Neural cell (in vitro differentiated cells): ENCODE measurements around the gene INO80C.

Source experiments
- CTCF ChIP-seq: fragments of 450-650 bp; IDR thresholded peaks from 2 replicates; pipeline ENCODE4 v1.5.1; 2014; ENCODE audit warnings: antibody characterized with exemption, mild to moderate bottlenecking, moderate library complexity; ENCODE audit not compliant: poor library complexity, severe bottlenecking
- EZH2 ChIP-seq: fragments of 200-600, 300-800 bp; shearing (Covaris generic), sonication (generic); IDR thresholded peaks from 2 replicates; pipeline ENCODE4 v1.6.1; 2014; ENCODE audit warnings: antibody characterized with exemption, low read length, borderline replicate concordance, mild to moderate bottlenecking; ENCODE audit not compliant: insufficient read depth, poor library complexity, severe bottlenecking
- MXI1 ChIP-seq: fragments of 450-650 bp; conservative IDR thresholded peaks from 2 replicates; pipeline ENCODE4 v1.6.1; 2014; ENCODE audit warnings: antibody characterized with exemption, mild to moderate bottlenecking; ENCODE audit not compliant: poor library complexity, severe bottlenecking
- POLR2AphosphoS5 ChIP-seq: IDR thresholded peaks from 2 replicates; pipeline ENCODE4 v1.6.1; 2012

- TF ChIP-seq CTCF (no peak), EZH2 (no peak), POLR2AphosphoS5 (no peak), MXI1 (no peak)
These were observed 66.4 kb downstream of the INO80C start for GRCh38 chr18:35431374-35431741.
